GM12878 (cell line): ENCODE measurements around the gene C21orf91.

Experiments
- RFX5 ChIP-seq: IDR thresholded peaks from 2 replicates; pipeline ENCODE4 v1.6.1; 2011; ENCODE audit warnings: low read depth, low read length, improper control_type of control experiment
- TF ChIP-seq, protein P1 (sequence below), 3 experiments: IDR thresholded peaks in 2 of 3; conservative IDR thresholded peaks in 1 of 3; 2 replicates each; pipeline ENCODE4 v1.5.1; 2011; ENCODE audit warnings: low read depth in 3 of 3, low read length in 3 of 3, mild to moderate bottlenecking in 3 of 3, control low read depth in 2 of 3, moderate library complexity in 2 of 3, inconsistent platforms in 1 of 3, mixed read lengths in 1 of 3; ENCODE audit not compliant: control insufficient read depth in 2 of 3, insufficient read depth in 1 of 3; ENCODE audit errors: extremely low read depth in 1 of 3

DNA sequence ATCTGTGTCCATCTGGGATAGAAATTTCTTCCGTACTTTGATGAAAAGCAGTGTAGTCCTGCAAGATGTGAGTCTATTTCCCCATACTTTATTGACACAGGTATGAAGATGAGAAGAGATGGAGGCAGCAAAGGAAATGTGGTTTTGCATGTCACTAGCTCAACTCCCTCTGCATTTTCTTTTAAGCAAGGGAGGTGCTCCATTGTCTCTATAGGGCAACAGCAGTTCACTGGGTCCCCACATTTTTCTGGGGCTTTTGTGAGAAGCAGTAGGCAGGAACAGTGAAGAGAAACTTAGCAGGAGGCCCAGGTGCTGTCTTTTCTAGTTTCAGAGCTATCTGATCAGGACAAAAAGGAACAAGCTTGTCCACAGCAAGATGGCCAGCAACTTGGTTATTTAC, 37.1 kb downstream of the C21orf91 start:
- TF ChIP-seq RFX5: no peak
- TF ChIP-seq, protein P1, sequence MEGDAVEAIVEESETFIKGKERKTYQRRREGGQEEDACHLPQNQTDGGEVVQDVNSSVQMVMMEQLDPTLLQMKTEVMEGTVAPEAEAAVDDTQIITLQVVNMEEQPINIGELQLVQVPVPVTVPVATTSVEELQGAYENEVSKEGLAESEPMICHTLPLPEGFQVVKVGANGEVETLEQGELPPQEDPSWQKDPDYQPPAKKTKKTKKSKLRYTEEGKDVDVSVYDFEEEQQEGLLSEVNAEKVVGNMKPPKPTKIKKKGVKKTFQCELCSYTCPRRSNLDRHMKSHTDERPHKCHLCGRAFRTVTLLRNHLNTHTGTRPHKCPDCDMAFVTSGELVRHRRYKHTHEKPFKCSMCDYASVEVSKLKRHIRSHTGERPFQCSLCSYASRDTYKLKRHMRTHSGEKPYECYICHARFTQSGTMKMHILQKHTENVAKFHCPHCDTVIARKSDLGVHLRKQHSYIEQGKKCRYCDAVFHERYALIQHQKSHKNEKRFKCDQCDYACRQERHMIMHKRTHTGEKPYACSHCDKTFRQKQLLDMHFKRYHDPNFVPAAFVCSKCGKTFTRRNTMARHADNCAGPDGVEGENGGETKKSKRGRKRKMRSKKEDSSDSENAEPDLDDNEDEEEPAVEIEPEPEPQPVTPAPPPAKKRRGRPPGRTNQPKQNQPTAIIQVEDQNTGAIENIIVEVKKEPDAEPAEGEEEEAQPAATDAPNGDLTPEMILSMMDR (IDR thresholded peaks at IDR 0.05 in 2 of 3, conservative IDR thresholded peaks at IDR 0.05 in 1 of 3; ENCODE audit: control insufficient read depth in 2 of 3, extremely low read depth in 1 of 3, insufficient read depth in 1 of 3, low read depth in 3 of 3, low read length in 3 of 3): no peak
